Gastrocnemius medialis (tissue), 4 donors: Measurements from ENCODE around the gene ZNF524. TPM values are rescaled to one million over a fixed set of nuclear protein-coding genes. Genes with fewer than 3 reads are reported as not detected.

Experiments
- ATAC-seq, 2 donors: fragments of 150-250 bp; one replicate each; pipeline ENCODE4 v1.9.1; 2016
- DNase-seq, 2 donors: peaks; one replicate each; pipeline ENCODE4 v3.0.0-alpha.2; 2019
- H3K27ac ChIP-seq, 4 donors: fragments of 200-600 bp; sonication (generic); 1 replicate in 1 of 4; 2 replicates in 3 of 4; pipeline ENCODE4 v1.5.1; 2016 to 2018; ENCODE audit warnings: mild to moderate bottlenecking in 2 of 4, moderate library complexity in 1 of 4
- H3K27me3 ChIP-seq, 3 donors: fragments of 200-600 bp; sonication (generic) in 2 of 3; 1 replicate in 1 of 3; 2 replicates in 2 of 3; pipeline versions ENCODE4 v1.5.1 to v1.6.0; 2016 to 2019; ENCODE audit warnings: mild to moderate bottlenecking in 1 of 3, moderate library complexity in 1 of 3
- H3K36me3 ChIP-seq, 2 donors: fragments of 200-600 bp; sonication (generic) in 1 of 2; one replicate each; pipeline ENCODE4 v1.5.1; 2017 to 2018
- H3K4me1 ChIP-seq, 2 donors: fragments of 200-600 bp; sonication (generic) in 1 of 2; one replicate each; pipeline ENCODE4 v1.5.1; 2016 to 2017; ENCODE audit warnings: mild to moderate bottlenecking in 2 of 2
- H3K4me3 ChIP-seq, 4 donors: fragments of 200-600 bp; sonication (generic) in 3 of 4; 1 replicate in 1 of 4; 2 replicates in 3 of 4; pipeline ENCODE4 v1.5.1; 2016 to 2019; ENCODE audit warnings: mild to moderate bottlenecking in 2 of 4
- H3K9me3 ChIP-seq, 3 donors: fragments of 200-600 bp; sonication (generic) in 2 of 3; 1 replicate in 1 of 3; 2 replicates in 2 of 3; pipeline ENCODE4 v1.5.1; 2016 to 2019
- CTCF ChIP-seq, 5 experiments: fragments of 450-650 bp in 3 of 5; fragments of 200-600 bp in 2 of 5; sonication (generic) in 2 of 5; IDR thresholded peaks in 4 of 5; conservative IDR thresholded peaks in 1 of 5; 1 replicate in 4 of 5; 2 replicates in 1 of 5; pipeline ENCODE4 v1.5.1; 2016 to 2019; ENCODE audit warnings: antibody characterized with exemption in 5 of 5, mild to moderate bottlenecking in 3 of 5, moderate library complexity in 3 of 5
- POLR2A ChIP-seq, 2 donors: fragments of 450-650 bp; IDR thresholded peaks; one replicate each; pipeline ENCODE4 v1.6.1; 2017; ENCODE audit warnings: antibody characterized with exemption in 2 of 2, mild to moderate bottlenecking in 2 of 2, moderate library complexity in 2 of 2
- in situ Hi-C, 4 donors: fragments of 200-750 bp; cut with MboI; loops; one replicate each; pipeline versions ENCODE4 v1.15.0 to v1.8.0; 2017; ENCODE audit warnings: low sequenced_read_pairs in 4 of 4
- intact Hi-C: fragments of 100-400 bp; cut with DNase I; formaldehyde crosslinking; loops from one replicate; pipeline ENCODE4 v1.15.1; 2023; ENCODE audit warnings: low total_unique reads
- total RNA-seq, 4 donors: library from RNA; depleted of rRNA; stranded (reverse); fragments of >200 nt; gene quantifications; one replicate each; pipeline versions ENCODE4 v1.1.0 to v1.2.3, GENCODE V29; 2016

ZNF524 gene
- 10 to 100 TPM; 35.6 to 61.7 (median 47.0) TPM for total RNA-seq

- Histone ChIP-seq H3K27me3 (no peaks in the 10 kb centered on the region), H3K4me3 (peak within 1 kb of the TSS; percentile 75 to 95 (median 86)), H3K4me1 (peaks cover 20 to 25% of the 10 kb centered on the region in 2 donors), H3K9me3 (no peaks in the 10 kb centered on the region), H3K36me3 (peaks cover 0 to 10% of the 10 kb centered on the region in 2 donors), H3K27ac (peak within 1 kb of the TSS; percentile 97 to 100 (median 98))
- in situ Hi-C loops, result loop anchor here in 1 of 4 donors (5.0 kb wide), 1 partner anchor 53 kb away; the partner anchor contains the start of gene SBK3
- intact Hi-C loops, result loop anchor here (1.0 to 10.0 kb wide), 11 partner anchors 19 to 1395 kb away; partner anchors contain the start of genes KMT5C, PPP1R12C, RPS9 and TNNT1
- ATAC-seq (peak; percentile 75 to 81), DNase-seq (peak; percentile 82 to 88)
- peak in 1 of 2 donors; percentile 28 for TF ChIP-seq POLR2A (IDR thresholded peaks at IDR 0.05)
- peak in 1 of 5 experiments; percentile 22 for TF ChIP-seq CTCF (IDR thresholded peaks at IDR 0.05 in 4 of 5, conservative IDR thresholded peaks at IDR 0.05 in 1 of 5)
Observed at GRCh38 chr19:55599842-55600661, at the start of gene ZNF524. Gene ZNF524, plus strand, starts transcription at chr19:55600288. Its CDS starts 1,825 bp downstream, at chr19:55602113.

GRCh38 chr19:55550321-55550650 is 49.8 kb upstream of the ZNF524 start:
- no peak for TF ChIP-seq CTCF (IDR thresholded peaks at IDR 0.05 in 4 of 5, conservative IDR thresholded peaks at IDR 0.05 in 1 of 5)
- TF ChIP-seq POLR2A (IDR thresholded peaks at IDR 0.05), result no peak
- Histone ChIP-seq H3K36me3 (no peaks in the 10 kb centered on the region), H3K9me3 (no peaks in the 10 kb centered on the region), H3K27ac (peak overlapping the region; percentile 90 to 98 (median 94)), H3K4me3 (peak overlapping the region; percentile 31 to 52 (median 42)), H3K27me3 (no peaks in the 10 kb centered on the region), H3K4me1 (peaks cover 70 to 74% of the 10 kb centered on the region in 2 donors)
- intact Hi-C loops (no loop called here), in situ Hi-C loops (no loop called here)
- DNase-seq (no peak), ATAC-seq (no peak)

GRCh38 chr19:55552206-55552605 is 47.9 kb upstream of the ZNF524 start:
- in situ Hi-C loops, result no loop called here
- ATAC-seq (no peak), DNase-seq (no peak)
- TF ChIP-seq POLR2A (IDR thresholded peaks at IDR 0.05) (no peak), CTCF (IDR thresholded peaks at IDR 0.05 in 4 of 5, conservative IDR thresholded peaks at IDR 0.05 in 1 of 5) (no peak)
- no peaks in the 10 kb centered on the region for H3K9me3 ChIP-seq
- no peaks in the 10 kb centered on the region for H3K36me3 ChIP-seq
- peak overlapping the region in 2 of 4 donors; percentile 66 to 88 for H3K27ac ChIP-seq
- intact Hi-C loops, result no loop called here
- H3K4me3 ChIP-seq, result no peak overlapping the region
- peaks cover 57 to 59% of the 10 kb centered on the region in 2 donors for H3K4me1 ChIP-seq
- H3K27me3 ChIP-seq, result no peaks in the 10 kb centered on the region

- no peaks in the 10 kb centered on the region for H3K9me3 ChIP-seq
- intact Hi-C loops (no loop called here), in situ Hi-C loops (no loop called here)
- H3K27ac ChIP-seq, result peak overlapping the region in 3 of 4 donors; percentile 66 to 88 (median 68)
- DNase-seq (no peak), ATAC-seq (no peak)
- peaks cover 57 to 58% of the 10 kb centered on the region in 2 donors for H3K4me1 ChIP-seq
- H3K4me3 ChIP-seq, result no peak overlapping the region
- H3K27me3 ChIP-seq, result no peaks in the 10 kb centered on the region
- H3K36me3 ChIP-seq, result no peaks in the 10 kb centered on the region
- TF ChIP-seq POLR2A (IDR thresholded peaks at IDR 0.05) (no peak), CTCF (IDR thresholded peaks at IDR 0.05 in 4 of 5, conservative IDR thresholded peaks at IDR 0.05 in 1 of 5) (no peak)
Observed at GRCh38 chr19:55552620-55553019, 47.5 kb upstream of the ZNF524 start.
